ENCODE results near the gene TCEAL1. TPM values are rescaled to one million over a fixed set of nuclear protein-coding genes. Genes with fewer than 3 reads are reported as not detected.

The TCEAL1 gene
- total RNA-seq, 2 donors from 2014 or later = 4.5 to 4.8 TPM

DNA sequence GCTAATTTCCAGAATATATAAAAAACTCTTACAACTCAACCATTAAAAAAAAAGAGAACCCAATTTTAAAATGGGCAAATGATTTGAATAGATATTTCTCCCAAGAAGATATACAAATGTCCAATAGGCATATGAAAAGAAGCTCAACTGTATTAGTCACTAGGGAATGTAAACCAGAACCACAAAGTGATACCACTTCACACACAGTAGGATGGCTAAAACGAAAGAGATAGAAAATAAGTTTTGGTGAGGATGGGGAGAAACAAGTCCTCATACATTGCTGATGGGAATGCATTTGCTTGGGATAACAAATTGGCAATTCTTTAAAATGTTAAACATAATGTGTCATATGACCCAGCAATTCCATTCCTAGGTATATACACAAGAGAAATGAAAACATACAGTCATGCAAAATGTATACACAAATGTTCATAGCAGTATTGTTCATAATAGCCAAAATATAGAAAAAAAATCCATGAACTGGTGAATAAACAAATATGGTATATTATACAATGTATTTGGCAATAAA is 15.3 kb upstream of the TCEAL1 start:
- H3K36me3 ChIP-seq (ENCODE audit: control insufficient read depth, insufficient read depth, low read length) = no peaks in the 10 kb centered on the region
- Mint-ChIP-seq H3K9me3 (peaks cover 4% of the 10 kb centered on the region), H3K27me3 (ENCODE audit: insufficient read depth) (peaks cover 4% of the 10 kb centered on the region), H3K36me3 (ENCODE audit: low read depth) (peaks cover 5% of the 10 kb centered on the region), H3K27ac (no peak overlapping the region), H3K4me1 (peaks cover 15% of the 10 kb centered on the region), H3K4me3 (no peak overlapping the region)
- 100% methylated on average over 1 of the region's 1 CpG; no CpG with 5 or more reads in 1 of the 2 experiments for WGBS, 2 experiments (ENCODE audit: insufficient coverage in 1 of 2, insufficient read length in 1 of 2)
- no peaks in the 10 kb centered on the region for H3K9me3 ChIP-seq (ENCODE audit: control insufficient read depth, low read length)
- H3K4me1 ChIP-seq (ENCODE audit: control insufficient read depth, insufficient read depth, low read length) = no peaks in the 10 kb centered on the region
- H3K27me3 ChIP-seq (ENCODE audit: control insufficient read depth, insufficient read depth, low read length, poor library complexity, severe bottlenecking) = no peaks in the 10 kb centered on the region
- DNase-seq = no peak
- H3K4me3 ChIP-seq (ENCODE audit: low read length) = no peak overlapping the region
- H3K9ac ChIP-seq (ENCODE audit: extremely low read depth, low read length, poor library complexity, severe bottlenecking) = no peak overlapping the region
- no peak for TF ChIP-seq CTCF (conservative IDR thresholded peaks at IDR 0.05)
- H3K27ac ChIP-seq (ENCODE audit: low read depth, low read length) = no peak overlapping the region

DNA sequence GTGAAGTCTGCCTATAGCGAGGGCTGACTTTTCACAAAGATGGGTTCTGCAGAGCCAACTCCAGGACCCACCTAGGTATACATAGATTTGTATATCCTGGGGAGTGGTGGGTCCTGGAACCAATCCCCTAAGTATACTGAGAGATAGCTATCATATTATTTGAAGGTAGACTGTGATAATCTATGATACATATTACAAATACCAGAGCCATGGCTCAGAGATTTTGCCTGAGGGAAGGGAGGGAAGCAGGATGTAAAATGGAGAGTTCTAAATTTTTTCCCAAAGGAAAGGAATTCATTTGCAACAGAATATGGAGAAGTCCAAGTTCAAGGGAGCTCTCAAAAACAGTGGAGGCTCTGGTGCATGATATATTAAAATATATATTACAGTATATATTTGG is 13.8 kb upstream of the TCEAL1 start:
- no peak overlapping the region for H3K27ac ChIP-seq (ENCODE audit: low read depth, low read length)
- Mint-ChIP-seq H3K36me3 (ENCODE audit: low read depth) (peaks cover 5% of the 10 kb centered on the region), H3K27ac (no peak overlapping the region), H3K27me3 (ENCODE audit: insufficient read depth) (no peaks in the 10 kb centered on the region), H3K4me1 (peaks cover 15% of the 10 kb centered on the region), H3K9me3 (peaks cover 13% of the 10 kb centered on the region), H3K4me3 (no peak overlapping the region)
- no peaks in the 10 kb centered on the region for H3K27me3 ChIP-seq (ENCODE audit: control insufficient read depth, insufficient read depth, low read length, poor library complexity, severe bottlenecking)
- H3K4me1 ChIP-seq (ENCODE audit: control insufficient read depth, insufficient read depth, low read length) = no peaks in the 10 kb centered on the region
- DNase-seq = no peak
- TF ChIP-seq CTCF (conservative IDR thresholded peaks at IDR 0.05) = no peak
- H3K9me3 ChIP-seq (ENCODE audit: control insufficient read depth, low read length) = no peaks in the 10 kb centered on the region
- WGBS, 2 experiments (ENCODE audit: insufficient coverage in 1 of 2, insufficient read length in 1 of 2) = 100% methylated on average over 1 of the region's 1 CpG; no CpG with 5 or more reads in 1 of the 2 experiments
- H3K4me3 ChIP-seq (ENCODE audit: low read length) = no peak overlapping the region
- H3K36me3 ChIP-seq (ENCODE audit: control insufficient read depth, insufficient read depth, low read length) = no peaks in the 10 kb centered on the region
- no peak overlapping the region for H3K9ac ChIP-seq (ENCODE audit: extremely low read depth, low read length, poor library complexity, severe bottlenecking)

- Histone ChIP-seq H3K4me3 (ENCODE audit: low read length) (no peak overlapping the region), H3K9me3 (ENCODE audit: control insufficient read depth, low read length) (no peaks in the 10 kb centered on the region), H3K4me1 (ENCODE audit: control insufficient read depth, insufficient read depth, low read length) (no peaks in the 10 kb centered on the region), H3K9ac (ENCODE audit: extremely low read depth, low read length, poor library complexity, severe bottlenecking) (no peak overlapping the region), H3K27ac (ENCODE audit: low read depth, low read length) (no peak overlapping the region), H3K36me3 (ENCODE audit: control insufficient read depth, insufficient read depth, low read length) (no peaks in the 10 kb centered on the region), H3K27me3 (ENCODE audit: control insufficient read depth, insufficient read depth, low read length, poor library complexity, severe bottlenecking) (no peaks in the 10 kb centered on the region)
- Mint-ChIP-seq H3K27me3 (ENCODE audit: insufficient read depth) (no peaks in the 10 kb centered on the region), H3K36me3 (ENCODE audit: low read depth) (peaks cover 11% of the 10 kb centered on the region), H3K4me3 (no peak overlapping the region), H3K9me3 (peaks cover 19% of the 10 kb centered on the region), H3K27ac (no peak overlapping the region), H3K4me1 (peaks cover 15% of the 10 kb centered on the region)
- TF ChIP-seq CTCF (conservative IDR thresholded peaks at IDR 0.05) = no peak
- DNase-seq = no peak
Measured at GRCh38 chrX:103615781-103616371, 12.9 kb upstream of the TCEAL1 start.
